Heart left ventricle (tissue), 16 donors: Measurements from ENCODE around the gene SETD2. TPM values are rescaled to one million over a fixed set of nuclear protein-coding genes. Genes with fewer than 3 reads are reported as not detected.
"Not testable (repeated sequence)": the region's sequence is repeated elsewhere in the genome, so short reads cannot be mapped to it uniquely, and the experiment has no call there.

Experiments
- ATAC-seq, 4 donors: fragments of 200-7000 bp; cut with Tn5 transposase; one replicate each; pipeline ENCODE4 v1.9.1; 2020 to 2022; ENCODE audit warnings: moderate library complexity in 4 of 4, mild to moderate bottlenecking in 3 of 4, moderate number of reproducible peaks in 1 of 4
- DNase-seq, 5 donors: peaks; one replicate each; pipeline ENCODE4 v3.0.0-alpha.2; 2020
- H3K27ac ChIP-seq, 12 donors: fragments of 200-600 bp; sonication (generic) in 4 of 12; one replicate each; pipeline versions ENCODE4 v1.5.0 to v1.8.0; 2016 to 2022; ENCODE audit warnings: mild to moderate bottlenecking in 2 of 12
- H3K27me3 ChIP-seq, 9 donors: fragments of 200-600 bp; sonication (generic) in 2 of 9; one replicate each; pipeline versions ENCODE4 v1.5.1 to v1.8.0; 2016 to 2022; ENCODE audit warnings: mild to moderate bottlenecking in 3 of 9
- H3K36me3 ChIP-seq, 9 donors: fragments of 200-600 bp; sonication (generic) in 2 of 9; one replicate each; pipeline versions ENCODE4 v1.5.0 to v1.8.0; 2018 to 2022; ENCODE audit warnings: mild to moderate bottlenecking in 2 of 9
- H3K4me1 ChIP-seq, 12 donors: fragments of 200-600 bp; sonication (generic) in 4 of 12; one replicate each; pipeline versions ENCODE4 v1.5.0 to v1.8.0; 2016 to 2022; ENCODE audit warnings: mild to moderate bottlenecking in 3 of 12
- H3K4me3 ChIP-seq, 12 donors: fragments of 200-600 bp; sonication (generic) in 4 of 12; one replicate each; pipeline versions ENCODE4 v1.5.0 to v1.8.0; 2017 to 2022; ENCODE audit warnings: mild to moderate bottlenecking in 9 of 12, moderate library complexity in 4 of 12
- H3K9me3 ChIP-seq, 12 donors: fragments of 200-600 bp; sonication (generic) in 4 of 12; one replicate each; pipeline versions ENCODE4 v1.5.0 to v1.8.0; 2016 to 2022; ENCODE audit warnings: mild to moderate bottlenecking in 1 of 12
- CTCF ChIP-seq, 12 donors: fragments of 200-600 bp; sonication (generic) in 4 of 12; IDR thresholded peaks; one replicate each; pipeline versions ENCODE4 v1.5.0 to v1.8.0; 2018 to 2022; ENCODE audit warnings: antibody characterized with exemption in 12 of 12, mild to moderate bottlenecking in 5 of 12
- POLR2A ChIP-seq, 2 donors: fragments of 450-650 bp; IDR thresholded peaks; one replicate each; pipeline ENCODE4 v1.6.1; 2017; ENCODE audit warnings: antibody characterized with exemption in 2 of 2, mild to moderate bottlenecking in 2 of 2, moderate library complexity in 2 of 2
- WGBS, 4 donors: extraction: QIAGEN DNeasy Blood & Tissue Kit in 2 of 4; methylation state at CpG; one replicate each; pipeline versions ENCODE4 v1.1.5 to v1.1.7; 2013 to 2018; 5-methylcytosine and 5-hydroxymethylcytosine counted together
- intact Hi-C, 10 donors: fragments of 100-400 bp; cut with DNase I; formaldehyde crosslinking; loops; one replicate each; pipeline versions ENCODE4 v1.11.1 to v1.14.2; 2022
- polyA plus RNA-seq, 2 donors: library from polyadenylated mRNA; stranded (reverse); fragments of 200-250 nt; gene quantifications; one replicate each; pipeline ENCODE4 v1.2.3, GENCODE V29; 2013
- total RNA-seq, 9 donors: library from RNA; depleted of rRNA in 2 of 9; stranded (reverse); fragments of >200 nt in 2 of 9; fragmentation: NEBNext Ultra II Directional in 3 of 9; extraction: Animal tissue kit (Norgen Biotek cat#: 25700) in 3 of 9; gene quantifications; one replicate each; pipeline versions ENCODE4 v1.1.0 to v1.2.4, GENCODE V29; 2016 to 2023
- donor health status: ischemic (EF 13 %, LVEDD 7.1; RV severe dilation, severe dysfunction).
- donor health status: healthy with polysubstance abuse.
- donor health status: DM: no; HTN: yes; CAD: no.
- donor health status: DM: no; HTN: no; CAD: no.
- donor health status: ischemic (EF 25% LVEDD 6.9; RV normal size, moderate dysfunction).
- donor health status: ischemic (EF 25% LVEDD 5.7; RV mildly dilated, moderate dysfunction).
- donor health status: healthy.
- donor health status: DM: yes; HTN: yes; CAD: no.
- donor health status: ischemic (EF 35%, LVEDD 5.7; RV mildly dilated, moderate dysfunction).
- donor health status: nonischemic (EF 11% LVEDD 7.7; RV severe dilation, severe dysfunction).
- donor health status: DM: yes; HTN: yes; CAD: no.
- donor health status: PGD.
- donor health status: ischemic (EF 29% LVEDD 5.4; RV normal size, mild dysfunction).
- donor health status: nonischemic (EF 23%, LVEDD 6.1; RV moderate dilation, normal function).

Gene SETD2
- total and polyA plus RNA-seq, 11 donors = 9.0 to 34.1 (median 29.9) TPM

DNA sequence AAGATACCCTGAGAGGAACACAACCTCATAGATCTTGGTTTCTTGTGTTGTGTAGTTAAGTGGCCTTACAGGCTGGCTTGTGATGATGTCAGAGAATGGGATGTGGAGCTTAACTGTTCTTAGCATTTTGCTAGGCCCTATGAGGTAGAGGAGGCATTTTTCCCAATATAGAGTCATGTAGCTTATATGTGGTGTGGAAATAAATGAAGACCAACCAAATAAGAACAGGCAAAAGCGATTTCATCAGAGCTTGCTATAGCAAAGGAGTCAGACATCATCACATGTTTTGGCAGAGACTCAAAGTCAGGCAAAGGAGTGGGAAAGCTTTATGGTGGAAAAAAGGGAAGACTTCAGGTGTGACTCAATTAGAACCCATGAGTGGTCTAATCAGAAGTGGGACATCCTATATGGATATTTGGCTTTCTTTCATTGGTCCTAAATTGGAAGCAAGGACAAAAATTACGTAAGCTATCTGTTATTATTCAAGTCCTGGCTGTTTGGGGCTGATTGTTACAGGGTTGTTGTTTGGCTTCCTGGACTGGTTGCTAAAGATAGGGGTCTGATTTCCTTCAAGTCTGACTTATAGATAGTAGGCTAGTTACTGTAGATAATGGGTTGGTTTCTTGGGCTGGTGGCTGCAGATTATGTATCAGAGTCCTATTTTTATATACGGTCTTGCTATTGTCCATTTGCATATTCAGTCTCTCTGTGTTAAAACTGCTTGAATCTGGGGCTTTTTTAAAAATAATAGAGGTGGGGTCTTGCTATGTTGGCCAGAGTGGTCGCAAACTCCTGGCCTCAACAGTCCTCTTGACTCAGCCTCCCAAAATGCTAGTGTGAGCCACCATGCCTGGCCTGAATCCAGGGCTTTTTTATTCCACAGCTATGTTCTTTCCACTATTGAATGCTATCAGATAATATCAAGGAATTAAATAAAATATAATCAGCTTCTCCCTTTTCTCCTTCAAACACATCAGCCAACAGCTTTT, 30.3 kb upstream of the SETD2 start:
- TF ChIP-seq POLR2A (IDR thresholded peaks at IDR 0.05) (no peak), CTCF (IDR thresholded peaks at IDR 0.05) (no peak)
- no peaks in the 10 kb centered on the region for H3K4me1 ChIP-seq
- intact Hi-C loops = no loop called here
- no peaks in the 10 kb centered on the region for H3K27me3 ChIP-seq
- 89 to 93% (median 92%) methylated on average over 4 of the region's 4 CpGs for WGBS, 4 donors
- DNase-seq (no peak), ATAC-seq (no peak)
- H3K9me3 ChIP-seq = no peaks in the 10 kb centered on the region
- no peaks in the 10 kb centered on the region for H3K36me3 ChIP-seq
- H3K27ac ChIP-seq = no peak overlapping the region
- H3K4me3 ChIP-seq = no peak overlapping the region

DNA sequence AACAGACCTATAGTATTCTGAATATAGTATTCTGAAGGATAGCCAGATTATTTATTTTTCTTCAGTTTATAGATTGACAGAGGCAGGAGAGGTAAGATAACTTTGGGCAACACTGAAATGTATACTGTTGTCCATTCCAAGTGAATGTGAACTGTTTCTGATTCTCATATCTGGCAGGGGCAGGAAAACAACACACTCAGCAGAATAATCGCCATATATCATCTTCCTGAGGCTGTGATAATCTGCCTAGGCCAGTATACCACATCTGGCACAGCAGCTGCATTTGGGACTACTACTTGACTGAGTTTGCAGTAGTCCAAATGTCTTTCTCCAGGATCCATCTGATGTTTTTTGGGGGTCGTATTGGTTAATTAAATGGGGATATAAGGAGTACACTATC, 22.4 kb upstream of the SETD2 start:
- no peak overlapping the region for H3K4me3 ChIP-seq
- DNase-seq (no peak), ATAC-seq (no peak)
- no peaks in the 10 kb centered on the region for H3K9me3 ChIP-seq
- no peaks in the 10 kb centered on the region for H3K27me3 ChIP-seq
- H3K27ac ChIP-seq = no peak overlapping the region
- WGBS, 4 donors = 87 to 96% (median 88%) methylated on average over 2 of the region's 2 CpGs
- intact Hi-C loops = no loop called here
- no peaks in the 10 kb centered on the region for H3K4me1 ChIP-seq
- peaks cover 0 to 5% (median 0%) of the 10 kb centered on the region in 9 donors for H3K36me3 ChIP-seq
- TF ChIP-seq POLR2A (IDR thresholded peaks at IDR 0.05) = no peak
- TF ChIP-seq CTCF (IDR thresholded peaks at IDR 0.05) = no peak

DNA sequence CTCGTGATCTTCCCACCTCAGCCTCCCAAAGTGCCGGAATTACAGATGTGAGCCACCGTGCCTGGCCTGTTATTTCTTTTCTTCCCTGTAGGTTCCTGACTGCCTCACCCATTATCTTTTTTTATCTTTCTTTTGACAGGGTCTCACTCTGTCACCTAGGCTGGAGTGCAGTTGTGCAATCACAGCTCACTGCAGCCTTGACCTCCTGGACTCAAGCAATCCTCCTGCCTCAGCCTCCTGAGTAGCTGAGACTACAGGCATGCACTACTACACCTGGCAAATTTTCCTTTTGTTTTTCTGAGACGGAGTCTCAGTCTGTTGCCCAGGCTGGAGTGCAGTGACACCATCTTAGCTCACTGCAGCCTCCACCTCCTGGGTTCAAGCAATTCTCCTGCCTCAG, 17.8 kb upstream of the SETD2 start:
- DNase-seq, H3K4me1 ChIP-seq, intact Hi-C loops, H3K27ac ChIP-seq, H3K4me3 ChIP-seq, H3K9me3 ChIP-seq, H3K27me3 ChIP-seq, ATAC-seq: not testable (repeated sequence)
- peaks cover 0 to 23% (median 18%) of the 10 kb centered on the region in 9 donors for H3K36me3 ChIP-seq
- 85 to 99% (median 89%) methylated on average over 4 of the region's 4 CpGs for WGBS, 4 donors

DNA sequence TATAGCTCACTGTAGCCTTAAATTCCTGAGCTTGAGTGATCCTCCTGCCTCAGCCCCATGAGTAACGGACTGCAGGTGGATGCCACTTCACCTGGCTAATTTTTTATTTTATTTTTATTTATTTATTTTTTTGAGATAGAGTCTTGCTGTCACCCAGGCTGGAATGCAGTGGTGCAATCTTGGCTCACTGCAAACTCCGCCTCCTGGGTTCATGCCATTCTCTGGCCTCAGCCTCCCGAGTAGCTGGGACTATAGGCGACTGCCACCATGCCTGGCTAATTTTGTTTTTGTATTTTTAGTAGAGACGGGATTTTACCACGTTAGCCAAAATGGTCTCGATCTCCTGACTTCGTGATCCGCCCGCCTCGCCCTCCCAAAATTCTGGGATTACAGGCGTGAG, 16.1 kb upstream of the SETD2 start:
- H3K27ac ChIP-seq, intact Hi-C loops, H3K9me3 ChIP-seq, DNase-seq, H3K27me3 ChIP-seq, H3K4me1 ChIP-seq, ATAC-seq, H3K4me3 ChIP-seq: not testable (repeated sequence)
- 82 to 91% (median 89%) methylated on average over 12 of the region's 12 CpGs for WGBS, 4 donors
- H3K36me3 ChIP-seq = peaks cover 0 to 27% (median 18%) of the 10 kb centered on the region in 9 donors

DNA sequence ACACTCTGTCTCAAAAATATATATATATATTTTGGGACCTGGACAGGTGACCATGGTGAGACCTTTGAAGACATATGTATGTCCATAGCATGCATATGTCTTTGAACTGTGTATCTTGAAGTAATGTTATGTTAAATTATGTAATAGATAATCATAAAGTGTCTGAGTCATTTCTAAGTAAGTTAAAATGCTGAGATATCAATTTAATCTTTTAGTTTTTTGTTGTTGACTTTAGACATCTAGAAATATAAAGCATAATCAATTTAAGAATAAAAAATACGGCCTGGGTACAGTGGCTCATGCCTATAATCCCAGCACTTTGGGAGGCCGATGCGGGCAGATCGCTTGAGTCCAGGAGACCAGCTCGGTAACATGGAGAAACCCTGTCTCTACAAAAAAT, 12.7 kb upstream of the SETD2 start:
- WGBS, 4 donors = 94 to 100% (median 97%) methylated on average over 5 of the region's 5 CpGs
- TF ChIP-seq CTCF (IDR thresholded peaks at IDR 0.05) (no peak), POLR2A (IDR thresholded peaks at IDR 0.05) (no peak)
- no peak overlapping the region for H3K4me3 ChIP-seq
- no peaks in the 10 kb centered on the region for H3K27me3 ChIP-seq
- intact Hi-C loops = no loop called here
- no peak overlapping the region for H3K27ac ChIP-seq
- DNase-seq = no peak
- no peak for ATAC-seq
- H3K9me3 ChIP-seq = no peaks in the 10 kb centered on the region
- no peaks in the 10 kb centered on the region for H3K4me1 ChIP-seq
- peaks cover 0 to 35% (median 16%) of the 10 kb centered on the region in 9 donors for H3K36me3 ChIP-seq
